ENCODE data around the gene FBXL4. TPM values are rescaled to one million over a fixed set of nuclear protein-coding genes. Genes with fewer than 3 reads are reported as not detected.
A peak's percentile ranks its signal among the peaks of the same experiment; 100 is the strongest.

Gene FBXL4
- total RNA-seq, 4 donors from 2014 or later, result 14.5 to 26.7 (median 18.3) TPM

DNA sequence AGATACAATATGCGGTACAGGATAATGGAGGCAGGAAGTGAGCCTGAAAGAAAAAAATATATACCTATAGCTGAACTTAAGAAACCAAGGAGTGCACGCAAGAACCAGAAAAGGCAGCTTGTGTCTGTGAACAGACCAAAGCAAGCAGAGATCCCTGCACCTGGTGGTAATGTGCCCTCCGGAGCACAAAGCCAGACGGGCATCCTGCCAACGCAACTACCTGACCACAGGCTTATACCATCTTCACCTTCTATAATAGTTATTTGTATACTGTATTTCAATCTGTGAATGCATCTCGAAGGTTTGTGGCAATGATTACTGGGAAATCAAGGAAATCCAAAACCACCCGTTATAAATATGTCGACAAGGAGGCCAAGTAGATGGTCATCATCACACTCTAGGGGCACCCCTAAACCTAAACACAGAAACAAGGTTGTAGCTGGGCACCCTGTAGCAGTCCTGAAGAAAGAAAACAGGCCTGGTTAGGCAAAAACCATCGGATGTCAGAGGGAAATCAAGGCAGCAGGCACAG, 801 bp downstream of the FBXL4 start:
- WGBS, result 4% methylated on average over 9 of the region's 9 CpGs
- peak overlapping the region; percentile 93 for H3K4me3 ChIP-seq
- peak overlapping the region; percentile 92 for H3K27ac ChIP-seq
- TF ChIP-seq POLR2AphosphoS5 (IDR thresholded peaks at IDR 0.05), result no peak
- no peak for TF ChIP-seq POLR2A (IDR thresholded peaks at IDR 0.05)
- TF ChIP-seq EP300 (IDR thresholded peaks at IDR 0.05), result no peak
- TF ChIP-seq, protein P1, sequence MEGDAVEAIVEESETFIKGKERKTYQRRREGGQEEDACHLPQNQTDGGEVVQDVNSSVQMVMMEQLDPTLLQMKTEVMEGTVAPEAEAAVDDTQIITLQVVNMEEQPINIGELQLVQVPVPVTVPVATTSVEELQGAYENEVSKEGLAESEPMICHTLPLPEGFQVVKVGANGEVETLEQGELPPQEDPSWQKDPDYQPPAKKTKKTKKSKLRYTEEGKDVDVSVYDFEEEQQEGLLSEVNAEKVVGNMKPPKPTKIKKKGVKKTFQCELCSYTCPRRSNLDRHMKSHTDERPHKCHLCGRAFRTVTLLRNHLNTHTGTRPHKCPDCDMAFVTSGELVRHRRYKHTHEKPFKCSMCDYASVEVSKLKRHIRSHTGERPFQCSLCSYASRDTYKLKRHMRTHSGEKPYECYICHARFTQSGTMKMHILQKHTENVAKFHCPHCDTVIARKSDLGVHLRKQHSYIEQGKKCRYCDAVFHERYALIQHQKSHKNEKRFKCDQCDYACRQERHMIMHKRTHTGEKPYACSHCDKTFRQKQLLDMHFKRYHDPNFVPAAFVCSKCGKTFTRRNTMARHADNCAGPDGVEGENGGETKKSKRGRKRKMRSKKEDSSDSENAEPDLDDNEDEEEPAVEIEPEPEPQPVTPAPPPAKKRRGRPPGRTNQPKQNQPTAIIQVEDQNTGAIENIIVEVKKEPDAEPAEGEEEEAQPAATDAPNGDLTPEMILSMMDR (IDR thresholded peaks at IDR 0.05), result no peak
- H3K36me3 ChIP-seq, result no peaks in the 10 kb centered on the region
- no peaks in the 10 kb centered on the region for H3K9me3 ChIP-seq
- H3K27me3 ChIP-seq, result no peaks in the 10 kb centered on the region
- peak in 1 of 2 donors; percentile 67 for DNase-seq (ENCODE audit: low spot score in 2 of 2)
- peaks cover 27% of the 10 kb centered on the region for H3K4me1 ChIP-seq

DNA sequence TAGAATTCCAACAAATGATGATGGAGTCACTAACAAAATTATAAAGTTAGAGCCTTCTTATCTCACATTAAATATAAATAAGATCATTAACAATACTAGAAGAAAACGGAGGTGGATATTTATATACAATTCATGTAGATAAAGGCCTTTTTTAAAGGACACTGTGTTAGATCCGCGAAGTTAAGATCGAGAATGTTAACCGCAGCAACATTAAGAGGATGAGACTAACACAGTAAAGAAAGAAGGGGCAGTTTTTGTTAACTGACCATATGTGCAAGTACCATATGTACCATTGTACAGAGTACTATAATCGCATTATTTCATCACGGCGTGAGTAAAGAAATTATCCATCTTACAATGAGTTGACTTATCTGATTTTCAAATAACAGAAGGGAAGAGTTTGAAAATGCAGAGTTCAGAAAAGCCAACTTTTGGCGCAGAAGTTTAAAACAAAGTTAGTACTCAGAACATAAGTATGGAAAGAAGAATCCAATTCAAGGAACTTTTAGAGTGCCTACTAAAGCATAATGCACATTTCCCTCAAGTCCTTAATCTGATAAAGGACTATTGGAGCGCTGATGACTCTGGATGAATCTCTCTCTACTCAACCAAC, 1.4 kb downstream of the FBXL4 start:
- H3K4me3 ChIP-seq, result peak overlapping the region; percentile 93
- H3K9me3 ChIP-seq, result no peaks in the 10 kb centered on the region
- H3K36me3 ChIP-seq, result no peaks in the 10 kb centered on the region
- WGBS, result 66% methylated on average over 10 of the region's 10 CpGs
- peaks cover 27% of the 10 kb centered on the region for H3K4me1 ChIP-seq
- peak overlapping the region; percentile 92 for H3K27ac ChIP-seq
- no peak for DNase-seq (ENCODE audit: low spot score in 2 of 2)
- no peaks in the 10 kb centered on the region for H3K27me3 ChIP-seq
- TF ChIP-seq POLR2A (IDR thresholded peaks at IDR 0.05), result no peak
- no peak for TF ChIP-seq POLR2AphosphoS5 (IDR thresholded peaks at IDR 0.05)
- TF ChIP-seq, protein P1 (IDR thresholded peaks at IDR 0.05), result no peak
- TF ChIP-seq EP300 (IDR thresholded peaks at IDR 0.05), result no peak

DNA sequence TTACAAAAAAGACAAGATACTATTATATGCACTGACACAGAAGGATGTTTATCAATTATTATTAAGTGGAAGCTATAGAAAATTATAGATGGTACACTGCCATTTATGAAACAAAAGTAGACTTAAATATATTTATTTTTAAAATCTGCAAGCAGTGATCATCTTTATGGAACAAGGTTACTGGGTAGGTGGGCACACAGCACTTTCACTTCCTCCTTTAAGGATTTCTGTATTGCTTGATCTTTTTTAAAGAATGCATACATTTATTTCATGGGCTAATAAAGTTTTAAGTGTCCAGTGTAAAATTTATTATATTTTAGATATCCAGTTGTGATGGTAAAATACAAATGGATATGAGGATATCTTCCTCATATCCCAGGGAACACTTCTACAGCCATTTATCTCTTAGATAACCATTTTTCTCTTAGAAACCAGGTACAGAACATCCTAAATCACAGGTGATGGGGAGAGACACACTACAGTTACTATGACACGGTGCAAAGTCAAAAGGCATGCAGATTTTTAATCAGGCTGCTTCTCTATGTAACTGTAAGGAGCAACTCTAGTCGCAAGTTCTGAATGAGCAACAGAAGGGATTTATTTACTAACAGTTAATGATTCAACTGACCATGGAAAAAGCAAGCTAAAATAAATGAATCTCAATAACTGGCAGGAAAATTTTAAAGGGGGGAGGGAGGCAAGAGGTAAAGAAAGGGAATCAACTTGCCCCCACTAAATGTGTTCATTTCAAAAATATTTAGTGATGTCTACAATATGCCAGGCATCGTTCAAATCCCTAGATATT, 2.2 kb downstream of the FBXL4 start:
- H3K4me3 ChIP-seq, result no peak overlapping the region

DNA sequence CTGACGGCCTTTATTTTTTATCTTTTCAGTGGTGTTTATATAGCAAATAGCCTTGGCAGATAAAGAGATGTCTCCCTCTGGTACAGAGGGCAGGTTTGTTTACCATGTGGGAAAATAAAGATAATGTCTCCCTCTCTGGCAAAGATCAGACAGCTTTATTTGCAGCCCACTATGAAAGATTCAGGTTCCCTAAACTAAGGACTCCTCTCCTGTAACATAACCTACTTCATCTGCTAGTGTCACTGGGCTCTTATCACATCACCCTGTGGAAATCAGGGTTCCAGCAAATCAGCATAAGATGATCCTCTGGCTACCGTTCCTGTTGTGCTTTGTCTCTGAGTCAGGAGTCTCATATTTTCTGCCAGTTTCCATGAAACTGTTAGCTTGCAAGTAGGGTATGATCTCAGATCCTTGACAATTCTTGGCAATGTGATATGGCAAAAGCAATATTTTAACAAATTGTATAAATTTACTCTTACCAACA, 3.1 kb downstream of the FBXL4 start:
- WGBS, result 59% methylated on average over 2 of the region's 2 CpGs
- H3K27ac ChIP-seq, result no peak overlapping the region
- no peak for DNase-seq (ENCODE audit: low spot score in 2 of 2)
- peaks cover 27% of the 10 kb centered on the region for H3K4me1 ChIP-seq
- H3K27me3 ChIP-seq, result no peaks in the 10 kb centered on the region
- no peaks in the 10 kb centered on the region for H3K36me3 ChIP-seq
- TF ChIP-seq EP300 (IDR thresholded peaks at IDR 0.05), result no peak
- TF ChIP-seq POLR2A (IDR thresholded peaks at IDR 0.05), result no peak
- no peak for TF ChIP-seq POLR2AphosphoS5 (IDR thresholded peaks at IDR 0.05)
- TF ChIP-seq, protein P1 (IDR thresholded peaks at IDR 0.05), result no peak
- peaks cover 7% of the 10 kb centered on the region for H3K9me3 ChIP-seq
- H3K4me3 ChIP-seq, result no peak overlapping the region

More for the DNA sequence above, 2.2 kb downstream of the FBXL4 start:
- peaks cover 27% of the 10 kb centered on the region for H3K4me1 ChIP-seq
- no peak for DNase-seq (ENCODE audit: low spot score in 2 of 2)
- no peak for TF ChIP-seq POLR2A (IDR thresholded peaks at IDR 0.05)
- TF ChIP-seq EP300 (IDR thresholded peaks at IDR 0.05), result no peak
- TF ChIP-seq POLR2AphosphoS5 (IDR thresholded peaks at IDR 0.05), result no peak
- TF ChIP-seq, protein P1 (IDR thresholded peaks at IDR 0.05), result no peak
- no peak overlapping the region for H3K27ac ChIP-seq
- no peaks in the 10 kb centered on the region for H3K36me3 ChIP-seq
- H3K9me3 ChIP-seq, result peaks cover 7% of the 10 kb centered on the region
- no peaks in the 10 kb centered on the region for H3K27me3 ChIP-seq
- 54% methylated on average over 3 of the region's 3 CpGs for WGBS

DNA sequence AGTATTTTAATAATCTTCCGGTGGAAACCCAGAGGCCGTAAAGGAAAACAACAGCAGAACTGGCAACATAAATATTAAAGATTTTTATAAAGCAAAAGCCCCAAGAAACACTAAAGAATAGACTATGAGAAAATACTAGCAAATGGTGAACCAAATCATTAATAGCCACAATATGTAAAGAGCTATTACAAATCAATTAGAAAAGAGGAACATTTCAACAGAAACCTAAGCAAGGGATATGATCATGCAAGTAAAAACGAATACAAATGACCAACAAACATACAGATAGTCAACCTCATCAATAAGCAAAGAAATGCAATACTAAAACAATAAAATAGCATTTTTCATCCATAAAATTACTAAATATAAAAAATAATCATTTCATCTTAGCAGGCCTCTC, 3.6 kb downstream of the FBXL4 start:
- no peak overlapping the region for H3K4me3 ChIP-seq
- no peak overlapping the region for H3K27ac ChIP-seq
- no peak for DNase-seq (ENCODE audit: low spot score in 2 of 2)
- TF ChIP-seq POLR2AphosphoS5 (IDR thresholded peaks at IDR 0.05) (no peak), POLR2A (IDR thresholded peaks at IDR 0.05) (no peak), EP300 (IDR thresholded peaks at IDR 0.05) (no peak)
- TF ChIP-seq, protein P1 (IDR thresholded peaks at IDR 0.05), result no peak
- H3K27me3 ChIP-seq, result no peaks in the 10 kb centered on the region
- peaks cover 27% of the 10 kb centered on the region for H3K4me1 ChIP-seq
- WGBS, result 91% methylated on average over 3 of the region's 3 CpGs
- peaks cover 7% of the 10 kb centered on the region for H3K9me3 ChIP-seq
- no peaks in the 10 kb centered on the region for H3K36me3 ChIP-seq
